HepG2 (cell line): ENCODE data around the gene ABCA4. TPM values are rescaled to one million over a fixed set of nuclear protein-coding genes. Genes with fewer than 3 reads are reported as not detected.

Experiments
- FOXA1 ChIP-seq, 2 experiments: fragments of 450-650 bp in 1 of 2; sonication (generic) in 1 of 2; formaldehyde crosslinking in 1 of 2; IDR thresholded peaks; 2 replicates each; pipeline versions ENCODE4 v1.4.0 to v1.6.1; 2016 to 2020; ENCODE audit warnings: missing genetic modification reagents in 1 of 2
- HBP1 ChIP-seq: IDR thresholded peaks from 2 replicates; pipeline ENCODE4 v1.6.1; 2016; ENCODE audit warnings: low read depth, control low read depth
- MNT ChIP-seq: fragments of 450-650 bp; IDR thresholded peaks from 2 replicates; pipeline ENCODE4 v1.6.1; 2016
- NR2C2 ChIP-seq: sonication (generic); formaldehyde crosslinking; IDR thresholded peaks from 2 replicates; pipeline ENCODE4 v1.4.0; 2020; ENCODE audit warnings: missing genetic modification reagents, mild to moderate bottlenecking, moderate library complexity, borderline replicate concordance
- PITX1 ChIP-seq: sonication (generic); formaldehyde crosslinking; IDR thresholded peaks from 2 replicates; pipeline ENCODE4 v1.5.1; 2020; ENCODE audit warnings: mild to moderate bottlenecking, missing genetic modification reagents
- POLR2AphosphoS2 ChIP-seq: IDR thresholded peaks from 2 replicates; pipeline ENCODE4 v1.6.1; 2011; ENCODE audit warnings: low read depth, low read length, improper control_type of control experiment
- SSRP1 ChIP-seq: IDR thresholded peaks from 2 replicates; pipeline ENCODE4 v1.6.1; 2016; ENCODE audit warnings: control low read depth
- STAG1 ChIP-seq: sonication (generic); formaldehyde crosslinking; IDR thresholded peaks from 2 replicates; pipeline ENCODE4 v1.4.0; 2020; ENCODE audit warnings: missing genetic modification reagents
- ZBTB7A ChIP-seq: sonication (generic); formaldehyde crosslinking; IDR thresholded peaks from 2 replicates; pipeline ENCODE4 v1.8.0; 2022; ENCODE audit warnings: mild to moderate bottlenecking, missing genetic modification reagents
- ZMYM3 ChIP-seq: sonication (generic); formaldehyde crosslinking; IDR thresholded peaks from 2 replicates; pipeline ENCODE4 v1.5.1; 2020; ENCODE audit warnings: mild to moderate bottlenecking, missing genetic modification reagents
- ZNF264 ChIP-seq: sonication (generic); formaldehyde crosslinking; IDR thresholded peaks from 2 replicates; pipeline ENCODE4 v1.4.0; 2020; ENCODE audit warnings: missing genetic modification reagents
- ZNF501 ChIP-seq: sonication (generic); formaldehyde crosslinking; IDR thresholded peaks from 2 replicates; pipeline ENCODE4 v1.5.1; 2020; ENCODE audit warnings: mild to moderate bottlenecking, moderate library complexity, missing genetic modification reagents
- ZNF773 ChIP-seq: sonication (generic); formaldehyde crosslinking; IDR thresholded peaks from 2 replicates; pipeline ENCODE4 v1.4.0; 2020; ENCODE audit warnings: missing genetic modification reagents, borderline replicate concordance
- ZNF792 ChIP-seq: IDR thresholded peaks from 2 replicates; pipeline ENCODE4 v1.6.1; 2016
- ZNF878 ChIP-seq: sonication (generic); formaldehyde crosslinking; IDR thresholded peaks from 2 replicates; pipeline ENCODE4 v1.8.1; 2023; ENCODE audit warnings: mild to moderate bottlenecking, missing genetic modification reagents, moderate library complexity
- ZSCAN30 ChIP-seq: sonication (generic); formaldehyde crosslinking; IDR thresholded peaks from 2 replicates; pipeline ENCODE4 v1.5.0; 2020; ENCODE audit warnings: mild to moderate bottlenecking, missing genetic modification reagents
- polyA plus RNA-seq, 8 experiments: library from polyadenylated mRNA; depleted of rRNA in 3 of 8; stranded (reverse) in 7 of 8; unstranded in 1 of 8; fragments of >200 nt; fragmentation: Illumina TruSeq in 4 of 8; extraction: Trizol in 4 of 8; gene quantifications; 2 replicates each; pipeline versions ENCODE4 v1.2.1 to v1.2.3, GENCODE V29; 2011 to 2016; ENCODE audit warnings: low read depth in 4 of 8, missing spikeins in 1 of 8, mixed read lengths in 1 of 8; ENCODE audit not compliant: insufficient read depth in 1 of 8
- total RNA-seq, 5 experiments: library from RNA; depleted of rRNA; stranded (reverse); fragments of >200 nt; fragmentation: Illumina TruSeq; extraction: Trizol; gene quantifications; 2 replicates each; pipeline ENCODE4 v1.2.3, GENCODE V29; 2016; ENCODE audit warnings: low read depth in 1 of 5
- TF ChIP-seq, protein P1 (sequence below), 2 experiments: sonication (generic) in 1 of 2; formaldehyde crosslinking in 1 of 2; IDR thresholded peaks; 2 replicates each; pipeline versions ENCODE4 v1.6.1 to v1.9.0; 2014 to 2022; ENCODE audit warnings: antibody characterized with exemption in 1 of 2, borderline replicate concordance in 1 of 2, inconsistent platforms in 1 of 2, low read depth in 1 of 2, missing genetic modification reagents in 1 of 2
- TF ChIP-seq, protein P2 (sequence below): IDR thresholded peaks from 2 replicates; pipeline ENCODE4 v1.6.1; 2018; ENCODE audit warnings: missing genetic modification reagents, mild to moderate bottlenecking, missing compliant biosample characterization
- TF ChIP-seq, protein P3 (sequence below): IDR thresholded peaks from 2 replicates; pipeline ENCODE4 v1.6.1; 2016

The ABCA4 gene
- total and polyA plus RNA-seq, 2 of the 13 experiments (the other 11 are each of a cell fraction or from before 2014, with no cell fraction given) = 0.24 to 0.67 TPM

DNA sequence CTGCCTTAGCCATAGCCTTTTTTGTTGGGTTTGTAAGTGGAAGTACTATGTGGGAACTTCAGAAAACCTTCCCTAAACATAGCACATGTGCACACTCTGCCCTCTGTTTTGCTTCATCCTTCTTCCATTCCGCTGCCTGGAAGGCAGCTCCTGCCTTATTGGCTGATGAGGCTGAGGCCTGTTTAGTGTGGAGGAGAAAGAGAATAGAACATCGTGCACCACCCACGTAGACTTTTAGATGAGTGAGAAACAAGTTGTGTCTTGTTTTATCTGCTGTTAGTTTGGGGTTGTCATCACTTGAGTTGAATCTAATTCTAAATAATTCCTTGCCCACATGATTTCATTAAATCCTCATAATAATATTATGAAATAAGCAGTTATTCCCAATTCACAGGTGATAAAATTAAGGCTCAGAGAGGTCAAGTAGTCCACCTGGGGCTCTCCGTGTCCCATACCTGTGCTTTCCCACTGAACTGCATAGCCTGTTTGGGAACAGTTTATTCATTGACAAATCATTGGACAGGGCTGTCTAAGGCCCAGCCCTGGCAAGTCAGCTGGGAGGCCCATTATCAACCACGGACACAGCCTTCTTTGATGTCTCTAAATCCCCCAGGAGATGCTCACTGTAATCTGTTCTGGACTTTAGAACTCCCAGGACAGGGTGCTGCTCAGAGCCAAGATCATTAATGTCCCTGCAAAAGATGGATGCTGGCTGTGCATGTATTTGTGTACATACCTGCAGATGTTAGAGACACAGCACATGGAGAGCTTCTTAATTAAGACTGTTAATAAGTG, 93.0 kb downstream of the ABCA4 start (continued):
- no peak for TF ChIP-seq ZNF792 (CRISPR knock-in tag)
- TF ChIP-seq POLR2AphosphoS2 = no peak
- no peak for TF ChIP-seq NR2C2 (CRISPR knock-in tag)
- TF ChIP-seq ZNF878 (CRISPR knock-in tag) = no peak
- TF ChIP-seq ZSCAN30 = no peak
- no peak for TF ChIP-seq STAG1
- no peak for TF ChIP-seq ZNF501 (CRISPR knock-in tag)
- TF ChIP-seq MNT = no peak
- no peak for TF ChIP-seq HBP1
- TF ChIP-seq, protein P1, sequence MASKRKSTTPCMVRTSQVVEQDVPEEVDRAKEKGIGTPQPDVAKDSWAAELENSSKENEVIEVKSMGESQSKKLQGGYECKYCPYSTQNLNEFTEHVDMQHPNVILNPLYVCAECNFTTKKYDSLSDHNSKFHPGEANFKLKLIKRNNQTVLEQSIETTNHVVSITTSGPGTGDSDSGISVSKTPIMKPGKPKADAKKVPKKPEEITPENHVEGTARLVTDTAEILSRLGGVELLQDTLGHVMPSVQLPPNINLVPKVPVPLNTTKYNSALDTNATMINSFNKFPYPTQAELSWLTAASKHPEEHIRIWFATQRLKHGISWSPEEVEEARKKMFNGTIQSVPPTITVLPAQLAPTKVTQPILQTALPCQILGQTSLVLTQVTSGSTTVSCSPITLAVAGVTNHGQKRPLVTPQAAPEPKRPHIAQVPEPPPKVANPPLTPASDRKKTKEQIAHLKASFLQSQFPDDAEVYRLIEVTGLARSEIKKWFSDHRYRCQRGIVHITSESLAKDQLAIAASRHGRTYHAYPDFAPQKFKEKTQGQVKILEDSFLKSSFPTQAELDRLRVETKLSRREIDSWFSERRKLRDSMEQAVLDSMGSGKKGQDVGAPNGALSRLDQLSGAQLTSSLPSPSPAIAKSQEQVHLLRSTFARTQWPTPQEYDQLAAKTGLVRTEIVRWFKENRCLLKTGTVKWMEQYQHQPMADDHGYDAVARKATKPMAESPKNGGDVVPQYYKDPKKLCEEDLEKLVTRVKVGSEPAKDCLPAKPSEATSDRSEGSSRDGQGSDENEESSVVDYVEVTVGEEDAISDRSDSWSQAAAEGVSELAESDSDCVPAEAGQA (IDR thresholded peaks at IDR 0.05; ENCODE audit: low read depth) = no peak
- TF ChIP-seq, protein P1 (CRISPR knock-in tag; IDR thresholded peaks at IDR 0.05; ENCODE audit: borderline replicate concordance) = no peak
- TF ChIP-seq ZBTB7A (CRISPR knock-in tag) = no peak
- no peak for TF ChIP-seq ZNF773
- TF ChIP-seq PITX1 (CRISPR knock-in tag) = peak; percentile 94
- TF ChIP-seq, protein P2, sequence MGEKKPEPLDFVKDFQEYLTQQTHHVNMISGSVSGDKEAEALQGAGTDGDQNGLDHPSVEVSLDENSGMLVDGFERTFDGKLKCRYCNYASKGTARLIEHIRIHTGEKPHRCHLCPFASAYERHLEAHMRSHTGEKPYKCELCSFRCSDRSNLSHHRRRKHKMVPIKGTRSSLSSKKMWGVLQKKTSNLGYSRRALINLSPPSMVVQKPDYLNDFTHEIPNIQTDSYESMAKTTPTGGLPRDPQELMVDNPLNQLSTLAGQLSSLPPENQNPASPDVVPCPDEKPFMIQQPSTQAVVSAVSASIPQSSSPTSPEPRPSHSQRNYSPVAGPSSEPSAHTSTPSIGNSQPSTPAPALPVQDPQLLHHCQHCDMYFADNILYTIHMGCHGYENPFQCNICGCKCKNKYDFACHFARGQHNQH (CRISPR knock-in tag) = 0 out of 2 replicates have a peak, but pooled peaks have one; percentile 23
- 0 out of 2 replicates have a peak, but pooled peaks have one; percentile 46 for TF ChIP-seq ZNF264 (CRISPR knock-in tag)
- TF ChIP-seq SSRP1 (CRISPR knock-in tag) = no peak
- TF ChIP-seq, protein P3, sequence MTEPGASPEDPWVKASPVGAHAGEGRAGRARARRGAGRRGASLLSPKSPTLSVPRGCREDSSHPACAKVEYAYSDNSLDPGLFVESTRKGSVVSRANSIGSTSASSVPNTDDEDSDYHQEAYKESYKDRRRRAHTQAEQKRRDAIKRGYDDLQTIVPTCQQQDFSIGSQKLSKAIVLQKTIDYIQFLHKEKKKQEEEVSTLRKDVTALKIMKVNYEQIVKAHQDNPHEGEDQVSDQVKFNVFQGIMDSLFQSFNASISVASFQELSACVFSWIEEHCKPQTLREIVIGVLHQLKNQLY = no peak
- no peak for TF ChIP-seq FOXA1 (IDR thresholded peaks at IDR 0.05)
- TF ChIP-seq FOXA1 (CRISPR knock-in tag; IDR thresholded peaks at IDR 0.05) = peak; percentile 38; the same call in 1 of the 2 replicates
- TF ChIP-seq ZMYM3 (CRISPR knock-in tag) = 0 out of 2 replicates have a peak, but pooled peaks have one; percentile 37
